Lower leg skin (tissue), 3 donors: ENCODE data around the gene NOL3.

Experiments used
- CTCF ChIP-seq, 3 donors: fragments of 450-650 bp; IDR thresholded peaks; one replicate each; pipeline ENCODE4 v1.5.1; 2016; ENCODE audit warnings: antibody characterized with exemption in 3 of 3, mild to moderate bottlenecking in 3 of 3, moderate library complexity in 2 of 3
- POLR2A ChIP-seq, 2 donors: fragments of 450-650 bp; IDR thresholded peaks; one replicate each; pipeline ENCODE4 v1.6.1; 2016 to 2017; ENCODE audit warnings: antibody characterized with exemption in 2 of 2, mild to moderate bottlenecking in 1 of 2, moderate library complexity in 1 of 2

GRCh38 chr16:67223992-67224391 lies 53.7 kb downstream of the NOL3 start:
- TF ChIP-seq POLR2A (IDR thresholded peaks at IDR 0.05) (no peak), CTCF (IDR thresholded peaks at IDR 0.05) (no peak)
